Mononuclear cell (primary cell): ENCODE results near the gene U2AF1L4. TPM values are rescaled to one million over a fixed set of nuclear protein-coding genes. Genes with fewer than 3 reads are reported as not detected.

Experiments
- H3K27me3 ChIP-seq: 2 replicates; pipeline ENCODE4 v1.6.0; 2011; ENCODE audit warnings: low read length, control low read depth; ENCODE audit not compliant: insufficient read depth
- H3K4me1 ChIP-seq: 2 replicates; pipeline ENCODE4 v1.5.1; 2011; ENCODE audit warnings: mild to moderate bottlenecking, low read length, control low read depth; ENCODE audit not compliant: insufficient read depth
- H3K4me3 ChIP-seq: 2 replicates; pipeline ENCODE4 v1.5.1; 2011; ENCODE audit warnings: mild to moderate bottlenecking, low read length, moderate library complexity
- H3K9me3 ChIP-seq: 2 replicates; pipeline ENCODE4 v1.5.1; 2011; ENCODE audit warnings: low read depth, mild to moderate bottlenecking, control low read depth, low read length
- total RNA-seq: library from RNA; depleted of rRNA; stranded (reverse); fragments of >200 nt; gene quantifications from one replicate; pipeline ENCODE4 v1.2.3, GENCODE V29; 2012

The U2AF1L4 gene
- total RNA-seq, 1 donor: 18.4 TPM

DNA sequence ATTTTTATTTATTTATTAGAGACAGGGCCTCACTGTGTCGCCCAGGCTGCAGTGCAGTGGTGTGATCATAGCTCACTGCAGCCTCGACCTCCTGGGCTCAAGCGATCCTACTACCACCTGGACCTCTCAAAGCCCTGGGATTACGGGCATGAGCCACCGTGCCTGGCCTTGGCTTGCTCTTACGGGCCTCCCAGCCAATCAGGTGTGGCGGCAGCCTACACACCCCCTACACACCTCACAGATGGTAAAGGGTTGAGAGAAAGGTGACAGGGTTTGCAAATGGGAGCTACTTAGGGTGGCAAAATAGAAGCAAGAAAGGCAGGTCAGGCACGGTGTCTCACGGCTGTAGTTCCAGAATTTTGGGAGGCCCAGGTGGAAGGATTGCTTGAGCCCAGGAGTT lies 41.9 kb downstream of the U2AF1L4 start:
- H3K9me3 ChIP-seq: no peaks in the 10 kb centered on the region
- H3K27me3 ChIP-seq: no peaks in the 10 kb centered on the region
- peaks cover 12% of the 10 kb centered on the region for H3K4me1 ChIP-seq
- no peak overlapping the region for H3K4me3 ChIP-seq

DNA sequence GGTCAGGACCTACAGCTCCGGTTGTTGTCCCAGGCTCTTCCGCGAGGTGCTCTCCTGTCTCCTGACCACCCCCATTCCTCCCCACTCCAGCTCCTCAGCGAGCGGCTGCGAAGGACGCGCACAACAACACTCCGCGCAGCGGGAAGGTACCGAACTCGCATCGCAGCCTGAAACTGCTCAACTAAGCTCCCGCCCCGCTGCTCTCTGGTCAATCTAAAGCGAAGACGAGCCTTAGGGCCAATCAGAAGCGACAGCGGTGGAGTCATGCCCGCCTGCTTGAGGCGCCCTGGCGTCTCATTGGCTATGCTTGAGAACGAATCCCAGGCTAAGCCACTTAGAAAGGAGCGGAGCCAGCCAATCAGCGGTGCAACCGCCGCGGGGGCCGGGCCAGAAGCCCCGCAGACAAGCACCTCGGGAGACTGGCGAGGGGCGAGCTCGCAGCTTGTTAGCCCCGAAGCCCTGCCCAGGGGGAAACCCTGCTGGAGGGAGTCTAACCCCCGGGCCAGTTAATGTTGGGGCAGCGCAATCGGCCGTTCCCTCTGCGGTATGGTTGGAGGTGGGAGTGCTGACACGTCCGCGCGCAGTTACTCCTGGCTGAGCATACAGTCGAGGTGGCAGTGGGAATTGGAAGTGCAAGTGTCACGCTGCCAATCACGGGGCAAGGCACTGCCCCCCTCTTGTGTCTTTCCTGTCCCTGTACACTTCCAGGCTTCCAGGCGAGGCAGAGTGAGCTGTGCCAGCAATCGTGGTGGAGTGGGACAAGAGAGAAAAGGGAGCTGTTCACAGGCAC lies 42.8 kb downstream of the U2AF1L4 start:
- Histone ChIP-seq H3K9me3 (no peaks in the 10 kb centered on the region), H3K27me3 (no peaks in the 10 kb centered on the region), H3K4me1 (peaks cover 12% of the 10 kb centered on the region), H3K4me3 (peak overlapping the region; percentile 45)

DNA sequence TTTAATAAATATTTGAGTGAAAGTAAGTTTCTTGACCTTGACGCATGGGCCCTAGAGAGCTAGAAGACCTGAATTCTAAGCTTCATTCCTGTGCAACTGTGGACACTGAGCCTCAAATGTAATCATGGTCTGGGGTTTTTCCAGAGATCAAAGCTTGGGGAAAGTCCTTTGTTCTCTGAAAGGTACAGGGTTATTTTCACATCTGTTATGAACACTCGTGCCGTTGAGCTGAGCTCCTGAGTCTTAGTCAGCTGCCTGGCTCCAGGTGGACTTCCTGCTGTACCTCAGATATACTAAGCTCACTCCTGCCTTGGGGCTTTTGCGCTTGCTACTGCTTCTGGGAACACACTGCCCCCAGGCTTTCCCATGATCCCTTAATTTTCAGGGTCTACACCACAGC lies 48.4 kb downstream of the U2AF1L4 start:
- no peak overlapping the region for H3K4me3 ChIP-seq
- H3K4me1 ChIP-seq: peaks cover under 1% of the 10 kb centered on the region
- H3K27me3 ChIP-seq: no peaks in the 10 kb centered on the region
- H3K9me3 ChIP-seq: no peaks in the 10 kb centered on the region

DNA sequence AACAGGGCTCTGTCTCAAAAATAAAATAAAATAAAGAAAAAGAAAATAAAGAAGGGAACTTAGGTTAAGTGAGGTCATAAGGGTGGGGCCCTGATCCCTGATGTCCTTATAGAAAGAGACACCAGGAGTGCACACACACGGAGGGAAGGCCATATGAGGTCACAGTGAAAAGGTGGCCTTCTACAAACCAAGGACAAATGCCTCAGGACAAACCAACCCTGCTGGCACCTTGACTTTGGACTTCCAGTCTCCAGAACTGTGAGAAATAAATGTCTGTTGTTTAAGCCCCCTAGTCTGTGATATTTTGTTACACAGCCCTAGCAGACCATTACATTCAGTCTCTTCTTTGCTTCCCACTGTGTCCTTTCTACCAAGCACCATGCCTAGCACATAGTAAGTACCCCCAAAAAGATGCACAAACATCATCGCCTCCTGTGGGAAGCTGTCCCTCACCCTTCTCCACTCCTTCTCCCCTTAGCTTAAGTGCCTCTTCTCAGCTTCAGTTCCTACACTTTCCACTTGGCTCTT lies 49.3 kb downstream of the U2AF1L4 start:
- no peaks in the 10 kb centered on the region for H3K27me3 ChIP-seq
- H3K9me3 ChIP-seq: no peaks in the 10 kb centered on the region
- no peak overlapping the region for H3K4me3 ChIP-seq
- no peaks in the 10 kb centered on the region for H3K4me1 ChIP-seq

DNA sequence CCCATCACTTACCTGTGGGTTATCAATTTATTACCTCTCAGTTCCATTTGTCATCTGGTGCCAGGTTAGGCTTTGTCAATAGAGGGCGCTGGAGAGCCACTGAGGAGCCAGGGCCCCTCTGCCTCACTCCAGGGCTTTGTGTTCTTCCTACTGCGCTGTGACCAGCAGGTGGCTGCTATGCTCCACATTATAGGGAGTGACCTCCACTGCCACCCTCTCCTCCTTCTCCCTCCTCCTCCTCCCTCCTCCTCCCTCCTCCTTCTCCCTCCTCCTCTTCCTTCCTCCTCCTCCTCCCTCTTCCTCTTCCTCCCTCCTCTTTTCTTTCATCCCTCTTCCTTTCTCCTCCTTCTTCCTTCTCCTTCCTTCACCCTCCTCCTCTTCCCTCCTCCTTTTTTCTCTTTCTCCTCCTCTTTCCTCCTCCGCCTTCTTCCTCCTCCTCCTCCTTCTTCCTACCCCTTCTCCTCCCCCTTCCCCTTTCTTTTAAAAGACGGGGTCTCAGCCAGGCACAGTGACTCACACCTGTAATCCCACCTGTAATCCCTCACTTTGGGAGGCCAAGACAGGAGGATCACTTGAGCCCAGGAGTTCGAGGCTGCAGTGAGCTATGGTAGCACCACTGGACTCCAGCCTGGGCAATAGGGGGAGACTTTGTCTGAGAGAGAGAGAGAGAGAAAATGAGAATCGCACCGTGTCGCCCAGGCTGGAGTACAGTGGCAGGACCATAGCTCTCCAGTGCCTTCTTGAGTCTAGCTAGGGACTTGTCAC lies 51.2 kb downstream of the U2AF1L4 start:
- H3K27me3 ChIP-seq: no peaks in the 10 kb centered on the region
- no peak overlapping the region for H3K4me3 ChIP-seq
- no peaks in the 10 kb centered on the region for H3K9me3 ChIP-seq
- no peaks in the 10 kb centered on the region for H3K4me1 ChIP-seq

DNA sequence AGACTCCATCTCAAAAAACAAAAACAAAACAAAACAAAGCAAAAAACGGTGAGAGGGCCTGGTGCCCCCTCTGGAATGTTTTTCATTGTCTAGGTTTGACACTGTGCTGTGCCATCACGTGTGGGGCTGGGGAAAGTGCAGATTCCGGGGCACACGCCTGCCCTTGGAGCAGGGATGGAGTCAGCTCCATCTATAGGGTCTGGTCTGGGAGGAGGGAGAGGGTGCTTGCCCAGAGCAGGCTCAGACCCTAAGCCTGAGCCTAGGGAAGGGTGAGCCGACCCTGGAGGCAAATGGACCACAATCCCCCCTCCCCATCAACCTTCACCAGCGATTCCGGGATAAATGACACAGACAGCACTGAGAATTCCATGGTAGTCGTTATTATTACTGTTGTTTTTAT lies 51.8 kb downstream of the U2AF1L4 start:
- no peaks in the 10 kb centered on the region for H3K27me3 ChIP-seq

More for the DNA sequence above, 51.8 kb downstream of the U2AF1L4 start:
- Histone ChIP-seq H3K4me3 (no peak overlapping the region), H3K9me3 (no peaks in the 10 kb centered on the region), H3K4me1 (no peaks in the 10 kb centered on the region)

Other genes starting within 250 kb of the U2AF1L4 start
- not detected for gene DMKN, start 231.8 kb downstream of the U2AF1L4 start, total RNA-seq
- gene SBSN, start 217.1 kb downstream of the U2AF1L4 start, total RNA-seq: not detected
- gene GAPDHS, start 212.0 kb downstream of the U2AF1L4 start, total RNA-seq: not detected
- 25.9 TPM for gene TMEM147, start 199.8 kb downstream of the U2AF1L4 start, total RNA-seq
- gene ATP4A, start 181.8 kb downstream of the U2AF1L4 start, total RNA-seq: not detected
- not detected for gene PMIS2, start 159.2 kb downstream of the U2AF1L4 start, total RNA-seq
- 6.0 TPM for gene HAUS5, start 132.7 kb downstream of the U2AF1L4 start, total RNA-seq
- 16.0 TPM for gene RBM42, start 116.4 kb downstream of the U2AF1L4 start, total RNA-seq
- not detected for gene ETV2, start 103.7 kb downstream of the U2AF1L4 start, total RNA-seq
- gene COX6B1, start 97.1 kb downstream of the U2AF1L4 start, total RNA-seq: 219 TPM
- not detected for gene UPK1A, start 78.9 kb downstream of the U2AF1L4 start, total RNA-seq
- gene ZBTB32, start 40.9 kb downstream of the U2AF1L4 start, total RNA-seq: 0.42 TPM
- 10.8 TPM for gene KMT2B, start 27.4 kb downstream of the U2AF1L4 start, total RNA-seq
- gene IGFLR1, start 3.0 kb downstream of the U2AF1L4 start, total RNA-seq: 8.7 TPM
- 8.0 TPM for gene PSENEN, start 233 bp upstream of the U2AF1L4 start, total RNA-seq
- 1.9 TPM for gene LIN37, start 3.2 kb upstream of the U2AF1L4 start, total RNA-seq
- not detected for gene HSPB6, start 11.6 kb upstream of the U2AF1L4 start, total RNA-seq
- 5.1 TPM for gene PROSER3, start 12.8 kb upstream of the U2AF1L4 start, total RNA-seq
- gene ARHGAP33, start 30.1 kb upstream of the U2AF1L4 start, total RNA-seq: 4.1 TPM
- gene PRODH2, start 67.4 kb upstream of the U2AF1L4 start, total RNA-seq: not detected
- not detected for gene NPHS1, start 107.1 kb upstream of the U2AF1L4 start, total RNA-seq
- 0.10 TPM for gene KIRREL2, start 111.5 kb upstream of the U2AF1L4 start, total RNA-seq
- gene APLP1, start 123.2 kb upstream of the U2AF1L4 start, total RNA-seq: not detected
- gene NFKBID, start 155.1 kb upstream of the U2AF1L4 start, total RNA-seq: 128 TPM
- gene HCST, start 157.1 kb upstream of the U2AF1L4 start, total RNA-seq: 58.1 TPM
- 286 TPM for gene TYROBP, start 162.9 kb upstream of the U2AF1L4 start, total RNA-seq
- gene LRFN3, start 191.0 kb upstream of the U2AF1L4 start, total RNA-seq: 1.3 TPM
- gene SDHAF1, start 249.8 kb upstream of the U2AF1L4 start, total RNA-seq: 8.3 TPM